Stimulated activated CD4-positive, alpha-beta T cell treated with anti-CD3 and anti-CD28 coated beads, Interleukin-4, amount 100 ng/mL, for 48 hours (primary cell): Measurements from ENCODE around the gene GPC2.

ENCODE experiments used
- DNase-seq, 2 donors: peaks; one replicate each; pipeline ENCODE4 v3.0.0-alpha.2; 2020; ENCODE audit warnings: low read depth in 2 of 2

Gene GPC2

GRCh38 chr7:100169147-100169850, 7.9 kb downstream of the GPC2 start:
- DNase-seq, result no peak

DNA sequence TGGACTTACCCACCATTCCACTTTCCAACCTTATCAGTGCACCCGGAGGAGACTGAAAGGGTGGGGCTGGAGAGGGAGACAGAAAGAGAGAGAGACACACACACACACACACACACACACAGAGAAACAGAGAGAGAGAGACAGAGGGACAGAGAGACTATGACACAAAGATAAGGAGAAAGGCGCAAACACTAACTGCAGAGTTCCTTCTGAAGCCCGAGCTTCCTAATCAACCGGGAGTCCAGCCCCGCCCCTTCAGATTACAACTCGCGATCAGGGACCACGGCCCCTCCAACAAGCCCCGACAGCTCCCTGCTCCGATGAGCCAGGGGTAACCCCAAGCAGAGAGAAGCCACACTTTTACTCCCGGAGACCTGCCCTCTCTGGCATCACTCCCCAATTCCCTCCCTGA, 9.3 kb downstream of the GPC2 start:
- no peak for DNase-seq

GRCh38 chr7:100166970-100167911, 9.9 kb downstream of the GPC2 start:
- DNase-seq, result no peak

DNA sequence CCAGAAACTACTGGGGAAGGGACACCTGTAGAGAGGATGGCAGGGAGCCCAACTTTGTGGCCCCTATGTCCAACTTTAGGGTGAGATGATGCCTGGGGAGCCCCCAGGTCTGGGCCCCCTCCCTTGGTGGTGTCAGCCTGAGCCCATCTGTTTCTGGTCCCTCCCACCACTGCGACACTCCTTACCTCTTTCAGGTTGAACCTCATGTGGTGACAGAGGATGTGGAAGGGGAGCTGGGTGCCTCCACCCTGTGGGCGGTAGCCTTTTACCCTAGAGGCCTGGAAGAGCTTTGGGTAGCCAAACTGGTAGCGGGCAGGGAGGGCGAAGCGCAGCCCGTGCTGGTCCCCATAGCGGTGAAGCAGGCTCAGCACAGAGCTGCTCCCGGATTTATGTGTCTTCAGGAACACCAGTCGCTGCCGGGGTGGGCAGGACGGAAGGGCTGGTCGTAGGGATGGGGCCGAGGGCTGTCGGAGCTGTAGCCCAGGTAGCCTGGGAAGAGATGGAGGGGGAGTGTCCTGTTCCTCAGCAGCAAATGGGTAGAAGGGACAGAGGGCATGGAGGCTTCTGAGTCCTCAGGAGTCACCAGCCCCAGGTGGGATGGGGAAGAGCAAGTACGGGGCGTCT, 10.8 kb downstream of the GPC2 start:
- no peak for DNase-seq

- no peak for DNase-seq
Measured at GRCh38 chr7:100163871-100164270, 13.3 kb downstream of the GPC2 start.

- DNase-seq, result no peak
Measured at GRCh38 chr7:100163006-100163531, 14.1 kb downstream of the GPC2 start.

DNA sequence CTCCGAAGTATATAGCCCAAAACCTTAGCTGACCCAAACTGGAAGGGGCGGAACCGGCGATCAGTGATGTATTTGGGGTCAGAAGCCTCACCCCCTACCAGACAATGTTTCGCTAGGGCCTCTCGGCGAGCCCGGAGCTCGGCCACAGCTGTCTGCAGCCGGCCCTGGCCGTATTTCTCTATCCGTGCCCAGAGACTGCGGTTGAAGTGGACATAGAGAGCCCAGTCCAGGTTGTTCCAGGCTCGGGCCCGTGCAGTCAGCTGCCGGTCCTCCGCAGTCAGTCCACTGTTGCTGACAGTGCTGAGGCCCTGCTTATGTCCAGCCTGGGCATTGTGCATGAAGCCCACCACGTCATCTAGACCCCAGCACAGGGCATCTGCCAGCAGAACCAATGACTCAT, 17.1 kb downstream of the GPC2 start:
- no peak for DNase-seq

DNA sequence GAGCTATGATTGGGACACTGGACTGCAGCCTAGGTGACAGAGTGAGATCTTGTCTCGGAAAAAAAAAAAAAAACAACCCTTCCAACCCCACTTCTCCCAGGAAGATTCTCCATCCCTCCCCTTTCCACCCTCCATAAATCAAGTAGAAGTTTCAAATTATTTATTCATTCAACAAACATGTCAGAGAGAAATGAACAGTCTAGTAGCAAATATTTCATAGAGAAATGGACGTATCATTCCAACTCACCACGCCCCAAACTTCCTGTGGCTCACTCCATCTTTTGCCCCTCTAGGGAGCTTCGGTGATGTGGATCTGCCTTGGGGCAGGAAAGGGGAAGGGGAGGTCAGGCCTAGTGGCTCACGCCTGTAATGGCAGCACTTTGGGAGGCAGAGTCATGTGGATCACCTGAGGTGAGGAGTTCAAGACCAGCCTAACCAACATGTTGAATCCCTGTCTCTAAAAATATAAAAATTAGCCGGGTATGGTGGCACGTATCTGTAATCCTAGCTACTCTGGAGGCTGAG, 18.0 kb downstream of the GPC2 start:
- DNase-seq, result no peak

DNA sequence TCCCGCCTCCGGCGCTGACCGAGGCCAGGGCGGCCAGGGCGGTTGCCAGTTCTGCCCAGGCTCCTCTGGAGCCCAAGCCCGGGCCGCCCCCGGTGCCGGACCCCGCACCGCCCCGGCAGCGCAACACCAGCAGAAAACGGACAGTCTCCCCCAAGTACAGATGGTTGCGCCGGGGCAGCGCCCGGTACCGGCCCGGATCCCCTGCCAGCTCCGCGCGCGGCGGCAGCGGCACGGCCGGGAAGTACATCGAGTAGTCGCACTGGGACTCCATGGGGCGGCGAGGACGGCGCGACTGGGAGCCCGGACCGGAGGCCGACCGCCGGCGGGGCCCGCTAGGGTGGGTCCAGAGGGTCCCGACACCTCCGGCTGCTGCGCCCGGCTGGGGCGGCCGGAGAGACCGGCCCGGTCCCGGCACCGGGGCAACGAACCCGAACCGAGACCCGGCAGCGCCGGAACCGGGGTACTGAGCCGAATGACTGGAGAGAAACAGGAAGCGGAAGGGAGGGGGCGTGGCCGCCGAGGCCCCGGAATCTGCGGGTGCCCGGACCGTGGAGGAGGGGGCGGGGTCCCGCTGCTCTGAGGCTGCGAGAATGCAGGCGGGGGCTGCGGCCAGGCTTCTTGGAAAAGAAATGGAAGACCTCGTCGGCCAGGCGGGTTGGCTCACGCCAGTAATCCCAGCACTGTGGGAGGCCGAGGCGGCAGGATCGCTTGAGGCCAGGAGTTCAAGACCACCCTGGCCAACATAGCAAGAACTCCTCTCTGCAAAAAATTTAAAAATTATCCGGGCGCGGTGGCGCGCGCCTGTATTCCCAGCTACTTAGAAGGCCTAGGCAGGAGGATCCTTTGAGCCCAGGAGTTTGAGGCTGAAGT, 18.7 kb downstream of the GPC2 start, which contains the start of gene TRAPPC14:
Gene TRAPPC14, minus strand, starts transcription at position 495 of the 870 bp plus-strand sequence. Its CDS starts 224 bp downstream, at position 271.
- DNase-seq, result peak; percentile 90 to 94

DNA sequence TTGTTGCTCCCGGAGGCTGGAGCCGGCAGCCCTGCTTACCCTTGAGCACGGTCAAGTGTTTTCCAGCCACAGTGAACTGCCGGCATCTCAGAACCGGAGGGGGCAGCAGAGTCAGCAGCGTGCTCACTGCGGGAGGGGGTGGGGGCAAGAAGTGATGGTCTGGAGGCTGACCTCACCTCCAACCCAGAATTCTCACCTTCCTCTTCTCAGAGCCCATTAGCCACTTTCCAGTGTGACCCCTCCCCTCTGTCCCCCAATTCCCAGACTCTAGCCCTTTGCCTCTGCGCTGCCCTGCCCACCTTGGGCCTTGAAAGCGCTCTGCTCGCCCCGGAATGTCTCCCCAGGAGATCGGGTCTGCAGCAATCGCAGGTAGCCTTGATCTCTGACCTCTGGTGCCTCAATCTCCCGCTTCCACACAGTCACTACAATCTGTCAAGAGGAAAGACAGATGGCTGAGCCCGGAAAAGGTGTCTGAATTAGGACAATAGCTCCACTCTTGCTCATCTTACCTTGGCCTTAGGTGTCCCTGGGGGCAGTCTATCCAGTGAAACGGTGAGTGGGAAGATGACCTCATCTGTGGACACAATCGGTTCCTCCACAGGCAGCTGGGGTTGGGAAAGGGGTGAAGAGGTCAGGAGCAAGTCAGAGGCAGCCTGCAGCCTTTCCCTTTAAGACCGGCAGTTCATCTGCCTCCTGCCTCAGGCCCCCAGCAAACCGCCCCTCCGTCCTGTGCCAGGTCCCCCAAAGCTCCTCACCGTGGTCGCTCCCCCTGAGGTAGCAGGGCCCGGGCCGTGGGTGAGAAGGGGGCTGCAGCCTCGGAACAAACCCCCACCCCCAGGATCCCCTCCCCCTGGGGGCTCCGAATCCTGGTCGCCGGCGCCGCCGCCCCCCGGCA, 19.6 kb downstream of the GPC2 start:
- no peak for DNase-seq

GRCh38 chr7:100157069-100157333, 20.2 kb downstream of the GPC2 start:
- DNase-seq, result no peak

- no peak for DNase-seq
Measured at GRCh38 chr7:100156331-100157068, 20.7 kb downstream of the GPC2 start.

DNA sequence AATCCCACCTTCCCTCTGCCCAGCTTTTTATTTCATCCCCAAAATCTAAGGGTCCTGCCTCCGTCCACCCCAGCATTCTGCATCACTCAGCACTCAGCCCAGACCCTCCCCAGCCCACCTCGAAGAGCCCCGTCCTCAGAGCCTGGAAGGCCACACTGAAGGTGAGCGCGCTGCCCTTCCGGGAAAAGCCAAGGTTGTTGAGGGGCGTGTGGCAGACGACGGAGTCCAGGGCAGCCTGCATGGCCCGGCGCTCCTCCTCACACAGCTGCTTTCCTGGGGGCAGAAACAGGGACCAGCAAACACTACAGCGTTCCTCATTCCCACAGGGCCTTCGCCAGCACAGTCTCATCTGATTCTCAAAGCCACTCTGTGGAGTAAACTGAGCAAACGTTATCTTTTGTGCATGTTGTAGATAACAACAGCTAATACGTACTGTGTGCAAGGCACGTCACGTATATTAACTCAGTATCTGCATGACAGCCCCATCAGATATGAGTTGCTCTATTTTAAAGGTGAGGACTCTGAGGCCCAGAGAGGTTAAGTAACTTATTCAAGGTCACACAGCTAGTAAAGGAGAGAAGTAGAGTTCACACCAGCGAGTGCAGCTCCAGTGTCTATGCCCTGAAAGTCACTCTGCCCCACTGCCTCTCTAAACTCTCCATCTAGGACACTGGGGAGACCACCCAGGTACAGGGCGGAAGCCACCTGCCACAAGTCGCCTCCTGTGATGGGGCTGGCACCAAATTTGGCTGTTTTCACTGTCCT, 21.4 kb downstream of the GPC2 start:
- no peak for DNase-seq

- no peak for DNase-seq
Measured at GRCh38 chr7:100154651-100155491, 22.3 kb downstream of the GPC2 start.

DNA sequence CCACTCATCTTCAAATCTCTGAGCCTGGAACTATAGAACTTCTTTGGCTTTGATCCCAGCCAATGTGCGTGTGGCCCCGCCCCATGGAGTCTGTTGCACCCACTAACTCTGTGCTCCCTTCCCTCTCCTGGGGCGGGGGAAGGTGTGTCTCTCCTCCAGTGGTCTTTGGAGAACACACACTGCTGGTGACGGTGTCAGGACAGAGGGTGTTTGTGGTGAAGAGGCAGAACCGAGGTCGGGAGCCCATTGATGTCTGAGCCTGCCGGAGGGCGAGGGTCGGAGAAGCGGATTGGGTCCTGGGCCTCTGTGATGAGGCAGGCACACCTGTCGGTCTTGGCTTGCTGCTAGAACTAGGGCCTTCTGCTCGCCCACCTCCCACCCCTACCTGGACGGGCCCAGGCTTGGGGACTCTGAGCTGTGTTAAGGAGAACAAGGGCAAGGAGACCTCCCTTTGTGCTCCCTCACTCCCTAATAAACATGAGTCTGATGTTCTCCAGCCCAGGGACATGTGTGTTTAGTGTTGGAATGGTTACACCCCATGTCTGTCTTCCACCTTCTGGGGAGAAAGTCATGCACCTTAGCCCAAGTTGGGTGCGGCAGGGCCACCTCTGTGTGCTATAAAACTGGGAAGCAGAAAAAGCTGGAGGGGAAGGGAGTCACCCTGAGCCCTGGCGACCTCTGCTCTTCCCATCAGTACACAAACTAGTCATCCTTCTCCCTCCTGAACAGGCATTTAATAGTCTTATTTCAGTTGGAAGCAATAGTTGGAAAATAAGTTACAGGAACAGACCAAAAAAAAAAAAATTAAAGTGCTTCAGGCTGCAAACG, 23.3 kb downstream of the GPC2 start:
- no peak for DNase-seq

DNA sequence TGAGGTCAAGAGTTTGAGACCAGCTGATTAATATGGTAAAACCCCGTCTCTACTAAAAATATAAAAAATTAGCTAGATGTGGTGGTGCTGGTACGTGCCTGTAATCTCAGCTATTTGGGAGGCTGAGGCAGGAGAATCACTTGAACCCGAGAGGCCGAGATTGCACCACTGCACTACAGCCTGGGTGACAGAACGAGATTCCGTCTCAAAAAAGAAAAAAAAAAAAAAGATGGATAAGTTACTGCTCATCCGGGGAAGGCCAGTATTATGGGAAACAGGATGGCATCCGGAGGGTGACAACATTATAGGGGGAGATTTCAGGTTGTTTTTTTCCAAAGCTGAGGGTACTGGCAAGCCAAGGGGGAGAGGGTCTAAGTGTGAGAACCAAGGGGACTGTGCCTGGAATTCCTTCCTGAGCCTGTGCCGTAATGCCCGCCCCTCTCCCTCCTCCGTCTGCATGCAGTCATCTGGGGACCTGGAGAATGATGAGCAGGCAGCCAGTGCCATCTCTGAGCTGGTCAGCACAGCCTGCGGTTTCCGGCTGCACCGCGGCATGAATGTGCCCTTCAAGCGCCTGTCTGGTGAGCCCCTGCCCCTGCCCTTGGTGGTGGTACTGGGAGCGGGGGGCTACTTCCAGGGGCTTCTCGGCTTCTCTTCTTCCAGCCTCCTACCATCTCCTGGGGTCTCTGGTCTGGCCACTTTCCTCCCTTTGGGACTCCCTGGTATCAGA, 24.1 kb downstream of the GPC2 start:
- no peak for DNase-seq
